Astrocyte (in vitro differentiated cells and primary cell): ENCODE results near the gene SH2D6. TPM values are rescaled to one million over a fixed set of nuclear protein-coding genes. Genes with fewer than 3 reads are reported as not detected.

Experiments
- DNase-seq: peaks from one replicate; pipeline ENCODE4 v3.0.0-alpha.2; 2010; ENCODE audit warnings: low read depth
- FAIRE-seq: peaks from 2 replicates; lab custom pipeline; 2011; peaks lifted over from hg19 to GRCh38; lab: Jason Lieb, UNC
- H2AFZ ChIP-seq: 2 replicates; pipeline ENCODE4 v1.6.0; 2012; ENCODE audit warnings: low read depth, low read length, inconsistent platforms
- H3K27ac ChIP-seq: 2 replicates; pipeline ENCODE4 v1.5.1; 2011; ENCODE audit warnings: low read depth, low read length, inconsistent platforms
- H3K27me3 ChIP-seq: 2 replicates; pipeline ENCODE4 v1.6.0; 2011; ENCODE audit warnings: low read length, inconsistent platforms; ENCODE audit not compliant: insufficient read depth
- H3K36me3 ChIP-seq: 2 replicates; pipeline ENCODE4 v1.5.1; 2011; ENCODE audit warnings: low read length, inconsistent platforms; ENCODE audit not compliant: insufficient read depth
- H3K4me1 ChIP-seq: 2 replicates; pipeline ENCODE4 v1.5.1; 2011; ENCODE audit warnings: low read length, inconsistent platforms; ENCODE audit not compliant: insufficient read depth
- H3K4me2 ChIP-seq: 2 replicates; pipeline ENCODE4 v1.6.0; 2012; ENCODE audit warnings: low read length, inconsistent platforms
- H3K4me3 ChIP-seq: 2 replicates; pipeline ENCODE4 v1.5.1; 2011; ENCODE audit warnings: low read depth, mild to moderate bottlenecking, low read length, inconsistent platforms; ENCODE audit not compliant: insufficient read depth
- H3K79me2 ChIP-seq: 2 replicates; pipeline ENCODE4 v1.6.0; 2012; ENCODE audit warnings: mild to moderate bottlenecking, low read length, inconsistent platforms; ENCODE audit not compliant: insufficient read depth
- H3K9ac ChIP-seq: 2 replicates; pipeline ENCODE4 v1.6.0; 2012; ENCODE audit warnings: mild to moderate bottlenecking, low read length, inconsistent platforms
- H3K9me3 ChIP-seq: 2 replicates; pipeline ENCODE4 v1.5.1; 2012; ENCODE audit warnings: low read depth, mild to moderate bottlenecking, low read length, inconsistent platforms; ENCODE audit not compliant: insufficient read depth
- H4K20me1 ChIP-seq: 2 replicates; pipeline ENCODE4 v1.6.0; 2012; ENCODE audit warnings: low read length, inconsistent platforms; ENCODE audit not compliant: insufficient read depth
- H3K27ac Mint-ChIP-seq: one replicate; pipeline ENCODE4 v1.8.0; 2021; ENCODE audit warnings: mild to moderate bottlenecking, mixed read lengths; ENCODE audit not compliant: unreplicated experiment
- H3K27me3 Mint-ChIP-seq: one replicate; pipeline ENCODE4 v1.8.0; 2021; ENCODE audit warnings: low read depth, mixed read lengths; ENCODE audit not compliant: unreplicated experiment
- H3K36me3 Mint-ChIP-seq: one replicate; pipeline ENCODE4 v1.8.0; 2021; ENCODE audit warnings: low read depth, mixed read lengths; ENCODE audit not compliant: unreplicated experiment
- H3K4me1 Mint-ChIP-seq: one replicate; pipeline ENCODE4 v1.8.0; 2021; ENCODE audit warnings: low read depth, mixed read lengths; ENCODE audit not compliant: unreplicated experiment
- H3K4me3 Mint-ChIP-seq: one replicate; pipeline ENCODE4 v1.8.0; 2021; ENCODE audit warnings: mild to moderate bottlenecking, moderate library complexity, mixed read lengths; ENCODE audit not compliant: unreplicated experiment
- H3K9me3 Mint-ChIP-seq: one replicate; pipeline ENCODE4 v1.8.0; 2021; ENCODE audit warnings: mild to moderate bottlenecking, mixed read lengths; ENCODE audit not compliant: unreplicated experiment
- EZH2 ChIP-seq: IDR thresholded peaks from 2 replicates; pipeline ENCODE4 v1.6.1; 2012; ENCODE audit warnings: mild to moderate bottlenecking, low read length, inconsistent platforms; ENCODE audit not compliant: insufficient read depth
- total RNA-seq: library from RNA; stranded (reverse); gene quantifications from 2 replicates; pipeline ENCODE4 v1.2.1, GENCODE V29; 2021
- TF ChIP-seq, protein P1 (sequence below): IDR thresholded peaks from 2 replicates; pipeline ENCODE4 v1.5.1; 2011; ENCODE audit warnings: low read depth, mild to moderate bottlenecking, inconsistent platforms, low read length, moderate library complexity; ENCODE audit not compliant: insufficient read depth

Gene SH2D6
- total RNA-seq, 1 donor from 2014 or later: 0.64 TPM

DNA sequence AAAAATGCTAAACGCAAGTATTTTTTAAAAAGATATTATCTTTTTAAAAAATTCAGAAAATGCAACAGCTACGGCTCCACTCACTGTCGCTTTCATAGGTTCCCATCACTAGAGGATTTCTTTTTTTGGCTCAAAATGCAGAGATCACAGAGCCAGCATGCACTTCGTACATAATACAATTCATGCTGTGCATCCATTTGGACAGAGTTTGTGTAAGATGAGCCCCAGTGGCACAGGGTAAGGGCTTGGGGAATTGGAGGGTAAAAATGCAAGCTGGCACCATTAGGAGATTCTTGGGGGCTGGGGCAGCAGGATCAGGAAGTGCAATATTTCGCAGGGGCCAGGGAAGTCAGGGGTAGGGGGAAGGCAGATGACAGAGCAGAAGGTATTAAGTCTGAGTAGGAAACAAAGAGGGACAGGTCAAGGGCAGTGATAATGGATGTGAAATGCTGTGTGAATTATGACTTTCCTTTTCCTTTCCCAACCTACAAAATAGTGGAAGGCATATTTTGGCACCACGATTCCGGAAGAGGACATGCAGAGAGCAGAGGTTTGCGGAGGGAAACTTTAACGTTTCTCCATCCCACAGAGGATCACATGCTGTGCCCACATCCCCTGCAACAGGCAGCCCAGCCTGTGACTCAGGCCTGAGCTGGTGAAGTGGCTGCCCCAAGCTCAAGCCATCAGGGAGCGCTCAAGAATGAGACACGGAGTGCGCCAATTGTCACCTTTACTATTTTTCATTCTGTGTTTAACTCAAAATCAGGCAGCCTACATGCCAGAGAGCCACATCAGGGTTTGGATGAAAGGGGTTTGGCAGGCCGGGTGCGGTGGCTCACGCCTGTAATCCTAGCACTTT, 13.1 kb upstream of the SH2D6 start:
- Histone ChIP-seq H3K4me1 (peaks cover 16% of the 10 kb centered on the region), H3K9ac (peak overlapping the region; percentile 32), H2AFZ (peak overlapping the region; percentile 22), H4K20me1 (peaks cover 17% of the 10 kb centered on the region), H3K79me2 (peaks cover 44% of the 10 kb centered on the region), H3K27me3 (no peaks in the 10 kb centered on the region), H3K4me3 (peak overlapping the region; percentile 23), H3K27ac (peak overlapping the region; percentile 52), H3K36me3 (peaks cover 2% of the 10 kb centered on the region), H3K4me2 (peak overlapping the region; percentile 79), H3K9me3 (no peaks in the 10 kb centered on the region)
- DNase-seq (peak; percentile 78), FAIRE-seq (peak; percentile 39)
- TF ChIP-seq, protein P1, sequence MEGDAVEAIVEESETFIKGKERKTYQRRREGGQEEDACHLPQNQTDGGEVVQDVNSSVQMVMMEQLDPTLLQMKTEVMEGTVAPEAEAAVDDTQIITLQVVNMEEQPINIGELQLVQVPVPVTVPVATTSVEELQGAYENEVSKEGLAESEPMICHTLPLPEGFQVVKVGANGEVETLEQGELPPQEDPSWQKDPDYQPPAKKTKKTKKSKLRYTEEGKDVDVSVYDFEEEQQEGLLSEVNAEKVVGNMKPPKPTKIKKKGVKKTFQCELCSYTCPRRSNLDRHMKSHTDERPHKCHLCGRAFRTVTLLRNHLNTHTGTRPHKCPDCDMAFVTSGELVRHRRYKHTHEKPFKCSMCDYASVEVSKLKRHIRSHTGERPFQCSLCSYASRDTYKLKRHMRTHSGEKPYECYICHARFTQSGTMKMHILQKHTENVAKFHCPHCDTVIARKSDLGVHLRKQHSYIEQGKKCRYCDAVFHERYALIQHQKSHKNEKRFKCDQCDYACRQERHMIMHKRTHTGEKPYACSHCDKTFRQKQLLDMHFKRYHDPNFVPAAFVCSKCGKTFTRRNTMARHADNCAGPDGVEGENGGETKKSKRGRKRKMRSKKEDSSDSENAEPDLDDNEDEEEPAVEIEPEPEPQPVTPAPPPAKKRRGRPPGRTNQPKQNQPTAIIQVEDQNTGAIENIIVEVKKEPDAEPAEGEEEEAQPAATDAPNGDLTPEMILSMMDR: no peak
- TF ChIP-seq EZH2: no peak
- H3K4me3 Mint-ChIP-seq: no peak overlapping the region
- peak overlapping the region; percentile 21 for H3K27ac Mint-ChIP-seq
- no peaks in the 10 kb centered on the region for H3K9me3 Mint-ChIP-seq
- no peaks in the 10 kb centered on the region for H3K27me3 Mint-ChIP-seq
- H3K4me1 Mint-ChIP-seq: peaks cover 7% of the 10 kb centered on the region
- H3K36me3 Mint-ChIP-seq: peaks cover 2% of the 10 kb centered on the region

DNA sequence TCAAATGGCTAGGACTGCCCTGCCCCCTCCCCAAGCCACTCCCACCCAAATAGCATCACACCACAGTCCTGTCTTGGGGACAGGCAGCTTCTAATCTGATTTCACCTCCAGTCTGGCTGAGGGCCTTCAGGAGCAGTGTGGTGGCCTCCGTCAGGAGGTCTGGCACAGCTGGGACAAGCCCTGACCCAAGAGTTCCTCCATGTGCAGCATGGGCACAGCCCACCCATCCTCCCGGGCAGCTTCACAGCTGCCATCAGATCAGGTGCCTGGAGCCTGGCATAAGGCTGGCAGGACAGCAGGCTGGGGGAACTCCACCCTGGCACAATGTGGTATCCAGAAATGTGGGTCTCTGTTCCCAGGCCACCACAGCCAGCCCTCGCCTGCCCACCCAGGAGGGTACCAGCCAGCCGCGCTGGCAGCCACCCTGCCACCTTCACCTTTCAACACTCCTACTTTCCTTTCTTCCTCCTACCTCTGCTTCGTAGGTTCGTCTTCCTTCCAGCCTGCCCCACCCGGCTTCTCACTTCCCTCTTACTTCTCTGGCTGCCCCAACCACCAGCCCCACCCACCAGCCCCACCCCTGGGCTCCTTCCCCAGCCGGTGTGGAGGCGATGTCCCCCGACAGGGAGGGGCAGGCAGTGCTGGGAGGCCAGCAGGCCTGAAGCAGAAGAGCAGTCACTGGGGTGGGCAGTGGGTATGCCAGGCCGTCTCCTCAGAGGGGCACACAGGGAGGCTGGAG, 8.5 kb upstream of the SH2D6 start, which contains the start of gene CAPG:
CAPG (minus strand) TSS at position 522 of the 739 bp plus-strand sequence. CDS start 8,221 bp downstream, outside the sequence.
- H3K9ac ChIP-seq: no peak within 1 kb of the TSS
- no peak within 1 kb of the TSS for H3K27ac ChIP-seq
- H3K27ac Mint-ChIP-seq: no peak within 1 kb of the TSS
- no peak for TF ChIP-seq EZH2
- TF ChIP-seq, protein P1: no peak
- H3K27me3 Mint-ChIP-seq: no peaks in the 10 kb centered on the region
- H3K36me3 ChIP-seq: no peaks in the 10 kb centered on the region
- H3K9me3 Mint-ChIP-seq: no peaks in the 10 kb centered on the region
- DNase-seq (no peak), FAIRE-seq (no peak)
- no peaks in the 10 kb centered on the region for H3K27me3 ChIP-seq
- H3K4me1 ChIP-seq: peaks cover 23% of the 10 kb centered on the region
- H3K4me1 Mint-ChIP-seq: peaks cover 9% of the 10 kb centered on the region
- no peak within 1 kb of the TSS for H3K4me3 Mint-ChIP-seq
- peak within 1 kb of the TSS; percentile 40 for H3K4me2 ChIP-seq
- peaks cover 22% of the 10 kb centered on the region for H4K20me1 ChIP-seq
- no peaks in the 10 kb centered on the region for H3K36me3 Mint-ChIP-seq
- H3K9me3 ChIP-seq: no peaks in the 10 kb centered on the region
- no peak within 1 kb of the TSS for H3K4me3 ChIP-seq
- H2AFZ ChIP-seq: no peak within 1 kb of the TSS
- H3K79me2 ChIP-seq: peaks cover 49% of the 10 kb centered on the region
